ENCODE measurements around the gene FAF1.
"Not testable (repeated sequence)": the region's sequence is repeated elsewhere in the genome, so short reads cannot be mapped to it uniquely, and the experiment has no call there.

Gene FAF1

DNA sequence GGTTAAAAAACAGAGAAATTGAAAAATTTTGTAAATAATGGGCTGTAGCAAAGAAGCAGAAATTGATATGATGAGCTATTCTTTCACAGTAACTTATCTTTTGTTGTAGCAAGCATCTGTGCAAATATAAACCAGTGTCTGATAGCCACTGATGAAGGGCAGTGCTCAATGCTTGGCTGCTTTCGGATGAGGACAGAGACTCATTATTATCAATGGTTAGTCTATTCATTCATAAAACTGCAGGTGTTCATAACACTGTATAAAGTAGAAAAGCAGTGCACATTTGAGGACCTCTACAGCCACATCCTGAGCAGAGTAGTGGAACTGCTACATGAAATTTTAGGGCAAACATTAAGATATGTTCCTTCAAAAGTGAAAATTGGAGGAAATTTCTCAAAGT lies 107.2 kb downstream of the FAF1 start:
- DNase-seq (ENCODE audit: low read depth in 2 of 2, low spot score in 1 of 2) = no peak

DNA sequence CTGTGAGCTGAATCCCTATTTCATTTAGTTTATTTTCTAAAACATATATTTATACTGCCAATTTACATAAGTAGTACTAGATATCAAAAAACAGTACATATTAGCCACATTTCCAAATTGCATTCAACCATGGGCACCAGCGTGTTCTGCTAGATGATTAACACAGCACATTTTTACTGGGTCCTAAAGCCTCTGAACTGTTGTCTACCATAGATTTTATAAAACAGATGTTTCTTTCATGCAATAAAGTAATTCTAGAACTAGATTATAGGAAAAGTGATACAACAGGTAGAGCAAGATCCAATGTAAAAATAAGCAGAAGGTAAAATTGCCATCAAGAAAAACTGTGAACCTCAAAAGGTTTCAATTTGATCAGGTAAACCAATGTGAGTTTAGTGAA lies 108.6 kb downstream of the FAF1 start:
- DNase-seq (ENCODE audit: low read depth in 2 of 2, low spot score in 1 of 2) = no peak

DNA sequence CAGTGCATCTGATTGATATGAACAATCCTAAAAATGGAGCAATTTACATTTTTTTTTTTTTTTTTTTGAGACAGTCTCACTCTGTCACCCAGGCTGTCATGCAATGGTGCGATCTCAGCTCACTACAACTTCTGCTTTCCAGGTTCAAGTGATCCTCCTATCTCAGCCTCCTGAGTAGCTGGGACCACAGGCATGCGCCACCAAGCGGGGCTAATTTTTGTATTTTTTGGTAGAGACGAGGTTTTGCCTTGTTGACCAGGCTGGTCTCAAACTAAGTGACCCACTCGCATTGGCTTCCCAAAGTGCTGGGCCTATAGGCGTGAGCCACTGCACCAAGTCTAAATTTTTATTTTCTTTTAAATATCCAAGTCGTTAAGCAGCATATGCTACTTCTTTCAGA lies 109.0 kb downstream of the FAF1 start:
- DNase-seq (ENCODE audit: low read depth in 2 of 2, low spot score in 1 of 2) = no peak

DNA sequence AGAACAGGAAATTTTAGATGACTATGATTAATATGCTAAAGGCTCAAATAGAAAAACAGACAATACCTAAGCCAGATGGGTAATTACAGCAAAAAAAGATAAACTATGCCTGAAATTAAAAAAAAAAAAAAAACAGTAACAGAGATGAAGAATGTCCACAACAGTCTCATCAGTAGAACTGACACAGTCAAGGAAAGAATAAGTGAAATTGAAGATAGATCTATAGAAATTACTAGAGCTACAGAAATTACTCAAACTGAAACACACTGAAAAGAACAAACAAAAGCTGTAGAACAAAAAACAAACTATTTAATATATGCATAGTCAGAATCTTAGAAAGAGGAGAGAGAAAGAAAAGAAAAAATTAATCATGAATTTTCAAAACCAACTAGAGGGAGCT lies 112.8 kb downstream of the FAF1 start:
- no peak for DNase-seq (ENCODE audit: low read depth in 2 of 2, low spot score in 1 of 2)

DNA sequence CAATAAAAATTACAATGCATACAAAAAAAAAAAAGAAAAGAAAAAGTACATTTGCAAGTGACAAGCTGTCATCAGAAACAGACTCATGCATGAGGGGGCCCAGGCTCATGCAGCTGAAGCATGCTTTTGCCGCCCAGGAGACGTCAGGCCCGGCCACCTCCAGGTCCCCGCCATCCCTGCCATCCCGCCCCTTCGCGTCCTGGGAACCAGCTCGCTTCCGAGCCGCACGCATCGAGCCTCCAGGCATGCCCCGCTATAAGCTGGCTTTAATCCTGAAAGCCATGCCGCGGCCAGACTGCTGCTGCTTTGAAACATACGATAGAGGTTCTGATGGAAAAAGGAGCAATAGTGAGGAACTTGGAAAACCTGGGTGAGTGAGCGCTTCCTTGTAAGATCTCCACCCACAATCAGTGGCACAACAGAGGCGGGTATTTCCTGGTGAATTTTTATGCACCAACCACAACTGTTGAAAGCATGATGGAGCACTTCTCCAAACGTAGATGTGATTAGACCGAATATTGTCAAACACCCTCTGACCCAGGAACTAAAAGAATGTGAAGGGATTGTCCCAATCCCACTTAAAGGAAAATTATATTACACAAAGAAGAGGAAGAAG lies 113.7 kb downstream of the FAF1 start:
- DNase-seq (ENCODE audit: low read depth in 2 of 2, low spot score in 1 of 2) = no peak

DNA sequence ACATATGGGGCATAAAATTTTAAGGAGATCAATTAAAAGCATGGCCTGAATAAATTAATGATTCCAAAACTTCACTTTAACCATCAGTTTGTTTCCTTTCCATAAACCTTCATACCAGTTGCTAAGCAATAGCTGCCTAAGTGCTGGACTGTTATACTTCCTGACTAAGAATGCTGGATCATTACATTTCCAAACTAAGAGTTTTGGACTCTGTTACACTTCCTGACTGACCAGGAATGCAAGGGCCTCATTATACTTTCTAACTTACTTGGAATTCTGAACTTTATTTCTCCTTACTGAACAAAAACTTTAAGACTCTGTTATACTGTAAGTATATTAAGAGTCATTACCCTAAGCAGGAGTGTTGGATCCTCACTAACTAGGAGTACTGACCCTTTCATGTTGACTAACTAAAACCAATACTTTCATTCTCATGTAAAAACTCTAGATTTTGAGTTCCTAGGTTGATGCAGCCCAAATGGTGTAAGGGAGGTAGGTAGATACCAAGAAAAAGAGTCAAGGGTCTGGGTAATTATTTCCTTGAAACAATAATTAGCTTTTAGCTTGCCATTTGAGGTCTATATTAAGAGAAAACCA lies 118.2 kb downstream of the FAF1 start:
- DNase-seq (ENCODE audit: low read depth in 2 of 2, low spot score in 1 of 2) = no peak

DNA sequence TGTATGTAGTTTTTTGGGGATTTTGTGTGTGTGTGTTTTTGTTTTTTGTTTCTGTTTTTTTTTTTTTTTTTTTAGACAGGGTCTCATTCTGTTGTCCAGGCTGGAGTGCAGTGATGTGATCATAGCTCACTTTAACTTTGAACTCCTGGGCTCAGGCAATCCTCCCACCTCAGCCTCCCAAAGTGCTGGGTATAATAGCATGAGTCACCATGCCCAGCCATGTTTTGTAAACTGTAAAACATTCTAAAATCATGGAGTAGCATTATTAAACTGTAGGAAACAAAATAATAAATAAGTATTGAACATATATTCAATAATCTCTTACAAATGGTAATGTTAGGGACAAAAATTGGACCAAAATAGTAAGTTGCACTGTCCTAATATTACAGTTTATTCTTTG lies 124.0 kb downstream of the FAF1 start:
- DNase-seq (ENCODE audit: low read depth in 2 of 2, low spot score in 1 of 2) = no peak

DNA sequence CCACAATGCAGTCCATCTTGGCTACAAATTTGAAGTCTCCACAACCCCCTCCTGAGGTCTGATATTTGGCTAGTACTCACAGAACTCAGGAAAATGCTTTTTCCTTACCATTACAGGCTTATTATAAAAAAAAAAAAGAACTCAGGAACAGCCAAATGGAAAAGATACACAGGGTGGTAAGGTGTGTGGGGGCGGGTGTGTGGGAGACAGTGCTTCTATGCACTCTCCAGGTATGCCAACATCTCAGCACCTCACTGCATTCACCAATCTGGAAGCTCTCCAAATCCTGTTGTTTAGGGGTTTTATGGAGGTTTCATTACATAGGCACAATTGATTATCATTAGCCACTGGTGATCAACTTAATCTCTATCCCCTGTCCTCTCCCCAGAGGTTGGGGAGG lies 126.9 kb downstream of the FAF1 start:
- no peak for DNase-seq (ENCODE audit: low read depth in 2 of 2, low spot score in 1 of 2)

DNA sequence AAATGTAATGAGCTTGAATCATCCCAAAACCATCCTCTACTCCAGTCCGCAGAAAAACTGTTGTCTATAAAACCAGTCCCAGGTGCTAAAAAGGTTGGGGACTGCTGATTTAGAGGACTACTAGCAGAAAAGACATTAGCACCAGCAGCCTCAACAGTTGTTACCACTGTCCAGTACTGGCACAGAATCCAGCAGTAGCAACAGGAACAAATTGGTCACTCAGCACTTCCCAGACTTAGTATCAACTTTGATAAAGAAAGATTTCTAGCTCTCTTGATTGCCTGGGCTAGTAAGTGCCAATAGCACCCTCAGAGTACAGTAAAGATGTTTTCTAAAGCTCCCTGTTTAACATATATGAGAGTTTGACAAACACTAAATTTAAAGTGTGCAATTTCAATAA lies 127.9 kb downstream of the FAF1 start:
- no peak for DNase-seq (ENCODE audit: low read depth in 2 of 2, low spot score in 1 of 2)

DNA sequence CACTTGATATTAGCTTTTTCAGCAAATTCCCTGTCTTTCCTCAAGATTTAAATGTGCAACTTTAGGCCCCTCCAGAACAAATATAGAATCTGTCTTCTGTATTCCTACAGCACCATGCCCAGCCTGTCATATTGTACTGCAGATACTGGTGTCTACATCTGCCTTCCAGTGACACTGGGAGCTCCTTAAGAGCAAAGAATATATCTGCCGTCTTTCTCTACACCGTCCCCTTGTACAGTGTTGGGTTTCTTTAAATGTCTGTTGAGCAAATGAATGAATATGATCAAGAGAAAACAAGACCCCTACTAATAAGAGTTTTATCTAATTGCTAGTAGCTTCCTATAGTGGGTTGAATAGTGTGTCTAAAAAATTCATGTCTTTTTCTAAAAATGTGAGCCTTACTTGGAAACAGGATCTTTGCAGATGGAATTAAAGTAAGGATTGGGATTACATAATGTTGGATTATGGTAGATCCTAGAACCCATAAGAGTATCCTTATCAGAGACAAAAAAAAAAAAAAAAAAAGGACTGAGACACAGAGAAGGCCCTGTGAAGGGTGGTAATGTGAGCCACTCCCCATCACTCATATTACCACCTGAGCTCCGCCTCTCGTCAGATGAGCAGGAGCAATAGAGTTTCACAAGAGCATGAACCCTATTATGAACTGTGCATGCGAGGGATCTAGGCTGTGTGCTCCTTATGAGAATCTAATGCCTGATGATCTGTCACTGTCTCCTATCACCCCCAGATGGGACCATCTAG lies 128.6 kb downstream of the FAF1 start:
- no peak for DNase-seq (ENCODE audit: low read depth in 2 of 2, low spot score in 1 of 2)

DNA sequence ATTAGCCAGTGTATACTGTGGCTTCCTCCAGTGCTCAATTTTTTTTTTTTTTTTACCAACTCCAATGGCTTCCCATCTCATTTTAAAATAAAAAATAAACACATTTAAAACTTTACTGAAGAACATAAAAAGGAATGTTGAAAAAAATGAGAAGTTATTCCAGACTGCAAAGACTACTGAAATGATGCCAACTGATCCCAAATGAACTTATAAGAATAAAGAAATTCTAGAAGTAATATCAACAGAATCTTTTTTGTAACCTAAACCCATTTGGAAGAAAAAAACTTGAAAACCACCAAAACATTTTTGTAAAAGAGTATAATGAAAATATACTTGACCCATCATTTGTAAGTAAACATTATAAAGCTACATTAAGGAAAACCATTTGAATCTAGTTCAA lies 129.4 kb downstream of the FAF1 start:
- no peak for DNase-seq (ENCODE audit: low read depth in 2 of 2, low spot score in 1 of 2)

DNA sequence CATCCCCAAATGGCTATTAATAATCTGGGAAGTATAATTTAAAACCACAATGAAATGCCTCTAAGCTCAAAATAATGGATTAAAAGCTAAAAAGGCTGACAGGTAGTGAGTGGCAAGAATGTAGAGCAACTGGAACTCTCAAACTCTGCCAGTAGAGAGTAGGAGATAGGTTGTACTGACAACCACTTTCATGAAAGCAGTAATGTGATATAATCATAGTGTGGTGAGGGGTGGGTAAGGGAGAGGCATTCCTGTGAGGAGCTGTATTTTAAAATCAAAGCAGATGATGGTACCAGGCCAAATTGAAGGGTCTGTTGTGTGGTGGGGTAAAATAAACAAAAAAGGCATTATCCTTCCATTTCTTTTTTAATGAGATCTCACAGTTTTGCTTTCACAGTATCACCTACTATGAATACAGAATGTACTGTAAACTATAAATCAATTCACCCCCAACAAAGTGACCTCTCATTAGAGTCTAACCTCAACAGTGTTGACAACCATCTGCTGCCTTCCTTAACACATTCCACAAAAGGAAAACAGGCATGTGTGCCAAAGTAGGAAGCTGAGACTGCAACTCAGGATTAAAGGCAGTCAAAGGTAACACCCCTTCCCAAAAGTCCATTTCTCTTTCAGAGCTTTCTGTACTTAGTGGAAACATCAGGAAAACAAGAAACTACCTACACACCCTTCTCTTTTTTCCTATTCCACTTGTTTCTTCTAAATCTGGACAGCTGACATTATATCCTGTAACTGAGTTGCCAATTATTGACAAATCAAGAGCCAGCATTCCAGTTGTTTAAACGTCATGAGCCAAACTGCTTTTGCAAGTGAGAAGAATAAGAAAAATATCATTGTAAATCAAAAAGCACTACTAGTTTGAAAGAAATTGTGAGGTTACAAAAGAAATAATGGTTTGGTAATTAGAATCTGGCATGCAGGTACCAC lies 130.8 kb downstream of the FAF1 start:
- no peak for DNase-seq (ENCODE audit: low read depth in 2 of 2, low spot score in 1 of 2)

DNA sequence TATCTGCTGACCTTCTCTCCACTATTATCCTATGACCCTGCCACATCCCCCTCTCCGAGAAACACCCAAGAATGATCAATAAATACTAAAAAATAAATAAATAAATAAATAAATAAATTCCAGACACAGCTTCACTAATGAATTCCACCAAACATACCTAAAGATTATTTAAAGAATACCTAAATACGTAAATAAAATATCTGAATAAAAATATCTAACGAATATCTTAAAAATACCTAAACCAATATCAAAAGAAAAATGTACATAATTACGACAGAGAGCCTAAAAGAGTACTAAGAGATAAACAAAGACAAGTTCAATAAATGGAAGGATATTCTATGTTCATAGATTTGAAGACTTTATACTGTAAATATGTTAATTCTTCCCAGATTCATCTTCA lies 132.5 kb downstream of the FAF1 start:
- DNase-seq (ENCODE audit: low read depth in 2 of 2, low spot score in 1 of 2) = no peak

DNA sequence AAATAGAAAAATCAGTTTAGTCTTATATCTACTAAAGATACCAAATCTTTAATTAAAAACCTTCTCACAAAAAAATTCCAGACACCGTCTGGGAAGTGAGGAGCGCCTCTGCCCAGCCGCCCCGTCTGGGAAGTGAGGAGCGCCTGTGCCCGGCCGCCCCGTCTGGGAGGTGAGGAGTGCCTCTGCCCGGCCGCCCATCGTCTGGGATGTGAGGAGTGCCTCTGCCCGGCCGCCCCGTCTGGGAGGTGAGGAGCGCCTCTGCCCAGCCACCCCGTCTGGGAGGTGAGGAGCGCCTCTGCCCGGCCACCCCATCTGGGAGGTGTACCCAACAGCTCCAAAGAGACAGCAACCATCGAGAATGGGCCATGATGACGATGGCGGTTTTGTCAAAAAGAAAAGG lies 133.3 kb downstream of the FAF1 start:
- not testable (repeated sequence) for DNase-seq (ENCODE audit: low read depth in 2 of 2, low spot score in 1 of 2)

DNA sequence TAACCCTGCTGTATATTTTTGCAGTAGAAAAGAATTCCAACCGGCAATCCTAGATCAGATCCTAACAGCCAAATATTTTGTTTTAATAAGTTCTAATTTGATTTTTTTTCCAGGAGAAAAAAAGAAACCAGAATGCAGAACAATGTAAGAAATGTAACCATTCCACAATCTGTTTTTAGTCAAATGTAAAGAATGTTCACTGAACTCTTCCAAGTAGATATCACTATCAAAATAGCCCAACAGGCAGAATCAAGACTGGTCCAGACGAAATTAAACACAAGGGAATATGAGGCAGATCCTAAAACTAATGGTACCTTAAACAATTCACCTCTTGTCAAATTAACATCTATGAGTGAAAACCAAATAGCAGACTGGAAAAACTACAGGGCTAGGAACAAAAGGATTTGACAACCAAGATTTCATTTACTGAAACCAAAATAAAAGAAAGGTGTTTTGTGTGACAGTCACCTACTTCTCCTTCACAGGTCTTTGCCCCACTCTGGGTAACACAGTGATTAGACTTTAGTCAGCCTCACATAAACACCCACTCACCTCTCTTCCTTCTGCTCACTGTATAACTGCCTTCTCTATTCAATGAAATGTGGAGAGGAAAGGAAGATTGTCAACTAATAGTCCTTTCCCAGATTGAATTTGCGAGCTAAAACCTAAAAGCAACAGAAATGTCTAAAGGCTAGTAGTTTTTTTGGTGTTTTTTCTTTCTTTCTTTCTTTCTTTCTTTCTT lies 137.9 kb downstream of the FAF1 start:
- DNase-seq (ENCODE audit: low read depth in 2 of 2, low spot score in 1 of 2) = no peak

DNA sequence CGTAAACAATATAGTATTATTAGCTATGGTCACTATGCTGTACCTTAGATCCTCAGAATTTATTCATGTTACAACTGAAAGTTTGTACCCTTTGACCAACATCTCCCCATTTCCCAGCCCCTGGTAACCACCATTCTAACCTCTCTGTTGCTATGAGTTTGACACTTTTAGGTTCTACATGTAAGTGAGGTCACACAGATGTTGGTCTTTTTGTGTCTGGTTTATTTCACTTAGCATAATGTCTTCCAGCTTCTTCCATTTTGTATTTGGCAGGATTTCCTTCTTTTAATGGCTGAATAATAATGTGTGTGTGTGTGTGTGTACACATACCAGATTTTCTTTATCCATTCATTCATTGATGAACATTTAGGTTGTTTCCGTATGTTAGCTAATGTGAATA lies 139.5 kb downstream of the FAF1 start:
- DNase-seq (ENCODE audit: low read depth in 2 of 2, low spot score in 1 of 2) = no peak

DNA sequence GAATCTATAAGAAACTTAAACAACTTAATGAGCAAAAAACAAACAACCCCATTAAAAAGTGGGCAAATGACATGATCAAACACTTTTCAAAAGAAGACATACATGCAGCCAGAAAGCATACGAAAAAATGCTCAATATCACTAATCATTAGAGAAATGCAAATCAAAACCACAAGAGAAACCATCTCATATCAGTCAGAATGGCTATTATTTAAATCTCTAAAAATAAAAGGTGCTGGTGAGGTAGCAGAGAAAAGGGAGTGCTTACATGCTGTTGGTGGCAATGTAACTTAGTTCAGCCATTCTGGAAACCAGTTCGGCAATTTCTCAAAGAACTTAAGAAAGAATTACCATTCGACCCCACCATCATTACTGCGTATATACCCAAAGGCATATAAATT lies 147.7 kb downstream of the FAF1 start:
- DNase-seq (ENCODE audit: low read depth in 2 of 2, low spot score in 1 of 2) = no peak

DNA sequence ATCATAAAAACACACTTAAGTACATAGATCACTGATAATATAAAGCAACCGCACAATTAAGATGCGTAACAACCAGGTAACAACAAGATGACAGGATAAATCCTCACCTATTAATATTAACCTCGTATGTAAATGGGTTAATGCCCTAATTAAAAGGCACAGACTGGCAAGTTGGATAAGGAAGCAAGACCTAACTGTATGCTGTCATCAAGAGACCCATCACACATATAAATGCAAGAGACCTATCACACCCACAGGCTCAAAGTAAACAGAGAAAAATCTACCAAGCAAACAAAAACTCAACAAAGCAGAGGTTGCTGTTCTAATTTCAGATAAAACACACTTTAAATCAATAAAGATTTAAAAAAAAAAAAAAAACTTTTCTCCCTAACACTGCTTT lies 151.8 kb downstream of the FAF1 start:
- DNase-seq (ENCODE audit: low read depth in 2 of 2, low spot score in 1 of 2) = no peak

DNA sequence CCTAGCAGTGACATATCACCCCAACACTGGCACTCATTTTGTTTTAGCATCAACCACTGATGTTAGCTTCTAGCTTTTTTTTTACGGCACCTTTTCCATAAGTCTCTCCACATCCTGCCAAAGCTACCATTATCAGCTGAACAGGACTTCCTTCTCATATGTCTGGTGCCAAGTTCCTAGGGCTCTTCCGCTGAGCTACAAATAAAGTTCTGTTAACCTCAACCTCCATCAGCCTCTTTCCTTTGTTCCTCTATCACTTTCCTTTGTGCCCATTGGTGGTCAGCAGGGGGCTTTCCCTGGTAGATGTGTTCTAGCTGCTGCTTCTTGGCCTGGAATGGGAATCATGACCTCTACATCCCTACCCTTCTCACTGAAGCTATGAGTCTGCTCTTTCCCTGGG lies 163.8 kb downstream of the FAF1 start:
- no peak for DNase-seq (ENCODE audit: low read depth in 2 of 2, low spot score in 1 of 2)

DNA sequence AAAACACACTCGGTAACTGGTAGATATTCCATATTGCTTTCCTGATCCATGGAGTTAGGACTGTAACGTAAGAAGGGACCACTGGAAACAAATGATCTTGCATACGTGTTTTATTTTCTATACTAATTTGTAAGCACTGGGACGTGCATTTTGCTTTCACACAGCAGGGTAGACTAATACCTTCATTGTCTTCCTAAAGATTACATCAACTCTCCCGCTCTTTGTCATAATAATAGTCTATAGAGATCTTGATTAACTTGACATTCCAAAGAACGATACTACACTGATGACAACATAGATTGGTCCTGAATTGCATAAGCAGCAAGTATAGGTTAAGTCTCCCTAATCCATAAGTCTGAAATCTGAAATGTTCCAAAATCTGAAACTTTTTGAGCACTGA lies 166.5 kb downstream of the FAF1 start:
- no peak for DNase-seq (ENCODE audit: low read depth in 2 of 2, low spot score in 1 of 2)

DNA sequence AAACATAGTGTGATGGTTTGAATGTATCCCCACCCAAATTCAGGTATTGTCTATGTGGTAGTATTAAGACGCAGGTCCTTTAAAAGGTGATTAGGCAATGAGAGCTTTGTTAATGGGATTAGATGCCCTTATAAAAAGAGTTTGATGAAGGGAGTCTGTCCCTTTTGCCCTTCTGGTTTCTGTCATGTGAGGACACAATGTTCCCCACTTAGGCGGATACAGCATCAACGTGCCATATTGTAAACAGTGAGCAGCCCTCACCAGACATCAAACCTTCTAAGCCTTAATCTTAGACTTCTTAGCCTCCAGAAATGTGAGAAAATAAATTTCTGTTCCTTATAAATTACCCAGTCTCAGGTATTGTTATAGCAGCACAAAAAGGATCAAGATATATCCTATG lies 172.8 kb downstream of the FAF1 start:
- DNase-seq (ENCODE audit: low read depth in 2 of 2, low spot score in 1 of 2) = no peak
